Tibial artery (tissue), 4 donors: ENCODE results near the gene ZC3HAV1.

Experiments
- DNase-seq, 2 donors: peaks; one replicate each; pipeline ENCODE4 v3.0.0-alpha.2; 2019
- H3K27ac ChIP-seq, 2 donors: fragments of 200-600 bp; sonication (generic) in 1 of 2; 1 replicate in 1 of 2; 2 replicates in 1 of 2; pipeline ENCODE4 v1.5.1; 2018 to 2019; ENCODE audit warnings: mild to moderate bottlenecking in 1 of 2
- H3K27me3 ChIP-seq, 2 donors: fragments of 200-600 bp; sonication (generic) in 1 of 2; one replicate each; pipeline versions ENCODE4 v1.5.1 to v1.6.0; 2016 to 2019
- H3K36me3 ChIP-seq, 3 donors: fragments of 200-600 bp; sonication (generic) in 2 of 3; one replicate each; pipeline ENCODE4 v1.5.1; 2016 to 2019; ENCODE audit warnings: mild to moderate bottlenecking in 2 of 3
- H3K4me1 ChIP-seq, 4 donors: fragments of 200-600 bp; sonication (generic) in 2 of 4; 1 replicate in 3 of 4; 2 replicates in 1 of 4; pipeline ENCODE4 v1.5.1; 2016 to 2019
- H3K4me3 ChIP-seq, 2 donors: fragments of 200-600 bp; sonication (generic) in 1 of 2; 1 replicate in 1 of 2; 2 replicates in 1 of 2; pipeline ENCODE4 v1.5.1; 2018 to 2019; ENCODE audit warnings: mild to moderate bottlenecking in 2 of 2
- H3K9me3 ChIP-seq, 3 donors: fragments of 200-600 bp; sonication (generic) in 1 of 3; one replicate each; pipeline ENCODE4 v1.5.1; 2016 to 2019
- intact Hi-C: fragments of 100-400 bp; cut with DNase I; formaldehyde crosslinking; loops from one replicate; pipeline ENCODE4 v1.15.0; 2023; ENCODE audit warnings: low total_unique reads
- TF ChIP-seq, protein P1 (sequence below), 2 experiments: fragments of 200-600 bp in 1 of 2; fragments of 450-650 bp in 1 of 2; IDR thresholded peaks; one replicate each; pipeline ENCODE4 v1.5.1; 2017 to 2019; ENCODE audit warnings: antibody characterized with exemption in 2 of 2, mild to moderate bottlenecking in 1 of 2, moderate library complexity in 1 of 2

The ZC3HAV1 gene

DNA sequence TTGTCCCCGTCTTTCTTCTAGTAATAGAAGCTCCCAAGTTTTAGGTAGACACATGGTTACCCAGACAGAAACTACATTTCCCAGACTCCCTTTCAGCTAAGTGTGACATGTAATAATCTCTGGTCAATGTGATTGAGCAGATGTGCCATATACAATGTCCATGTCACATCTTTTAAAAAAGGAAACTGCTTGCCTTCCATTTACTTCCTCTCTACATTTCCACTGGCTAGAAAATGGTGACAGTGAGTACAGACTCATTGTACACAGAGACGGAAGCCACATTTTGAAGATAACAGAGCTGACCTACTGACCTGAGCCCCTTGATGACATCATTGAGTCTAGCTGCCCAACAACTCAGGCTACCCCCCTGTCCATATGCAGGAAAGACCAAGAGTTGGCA lies 21.3 kb downstream of the ZC3HAV1 start:
- Histone ChIP-seq H3K27ac (no peak overlapping the region), H3K36me3 (peaks cover 35 to 56% (median 50%) of the 10 kb centered on the region in 3 donors), H3K27me3 (no peaks in the 10 kb centered on the region), H3K4me1 (no peaks in the 10 kb centered on the region), H3K4me3 (no peak overlapping the region), H3K9me3 (no peaks in the 10 kb centered on the region)
- TF ChIP-seq, protein P1, sequence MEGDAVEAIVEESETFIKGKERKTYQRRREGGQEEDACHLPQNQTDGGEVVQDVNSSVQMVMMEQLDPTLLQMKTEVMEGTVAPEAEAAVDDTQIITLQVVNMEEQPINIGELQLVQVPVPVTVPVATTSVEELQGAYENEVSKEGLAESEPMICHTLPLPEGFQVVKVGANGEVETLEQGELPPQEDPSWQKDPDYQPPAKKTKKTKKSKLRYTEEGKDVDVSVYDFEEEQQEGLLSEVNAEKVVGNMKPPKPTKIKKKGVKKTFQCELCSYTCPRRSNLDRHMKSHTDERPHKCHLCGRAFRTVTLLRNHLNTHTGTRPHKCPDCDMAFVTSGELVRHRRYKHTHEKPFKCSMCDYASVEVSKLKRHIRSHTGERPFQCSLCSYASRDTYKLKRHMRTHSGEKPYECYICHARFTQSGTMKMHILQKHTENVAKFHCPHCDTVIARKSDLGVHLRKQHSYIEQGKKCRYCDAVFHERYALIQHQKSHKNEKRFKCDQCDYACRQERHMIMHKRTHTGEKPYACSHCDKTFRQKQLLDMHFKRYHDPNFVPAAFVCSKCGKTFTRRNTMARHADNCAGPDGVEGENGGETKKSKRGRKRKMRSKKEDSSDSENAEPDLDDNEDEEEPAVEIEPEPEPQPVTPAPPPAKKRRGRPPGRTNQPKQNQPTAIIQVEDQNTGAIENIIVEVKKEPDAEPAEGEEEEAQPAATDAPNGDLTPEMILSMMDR (IDR thresholded peaks at IDR 0.05), result no peak
- intact Hi-C loops, result no loop called here
- DNase-seq, result no peak

DNA sequence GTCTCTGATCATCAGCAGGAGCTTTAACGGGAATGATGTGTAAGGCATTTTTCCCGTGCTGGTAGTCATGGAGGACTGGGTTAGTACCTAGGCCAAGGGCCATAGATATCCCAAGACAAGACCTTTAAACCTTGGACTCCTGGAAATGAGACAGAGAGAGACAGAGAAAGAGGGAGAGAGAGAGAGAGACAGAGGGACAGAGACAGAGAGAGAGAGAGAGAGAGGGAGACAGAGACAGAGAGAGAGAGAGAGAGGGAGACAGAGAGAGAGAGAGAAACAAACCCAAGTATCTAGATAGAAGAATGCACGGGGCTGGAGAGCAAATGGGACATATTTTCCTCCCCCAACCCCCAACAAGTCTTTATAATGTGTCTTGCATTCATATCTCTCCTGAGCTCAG lies 22.3 kb downstream of the ZC3HAV1 start:
- no peaks in the 10 kb centered on the region for H3K27me3 ChIP-seq
- H3K9me3 ChIP-seq, result no peaks in the 10 kb centered on the region
- TF ChIP-seq, protein P1 (IDR thresholded peaks at IDR 0.05), result no peak
- H3K4me1 ChIP-seq, result no peaks in the 10 kb centered on the region
- DNase-seq, result no peak
- H3K27ac ChIP-seq, result no peak overlapping the region
- intact Hi-C loops, result no loop called here
- H3K4me3 ChIP-seq, result no peak overlapping the region
- peaks cover 43 to 66% (median 56%) of the 10 kb centered on the region in 3 donors for H3K36me3 ChIP-seq

DNA sequence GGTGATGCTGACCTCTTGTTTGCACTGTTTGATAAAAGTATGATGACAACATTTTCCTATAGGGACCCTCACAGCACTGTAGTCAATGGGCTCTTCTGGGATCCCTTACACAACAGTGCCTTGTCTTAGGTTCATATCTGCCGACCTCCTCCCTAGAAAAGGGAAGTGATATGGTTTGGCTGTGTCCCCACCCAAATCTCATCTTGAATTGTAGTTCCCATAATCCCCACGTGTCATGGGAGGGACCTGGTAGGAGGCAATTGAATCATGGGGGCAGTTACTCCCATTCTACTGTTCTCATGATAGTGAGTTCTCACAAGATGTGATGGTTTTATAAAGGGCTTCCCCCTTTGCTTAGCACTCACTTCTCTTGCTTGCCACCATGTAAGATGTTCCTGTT lies 23.1 kb downstream of the ZC3HAV1 start:
- no peaks in the 10 kb centered on the region for H3K4me1 ChIP-seq
- H3K27ac ChIP-seq, result no peak overlapping the region
- no peak overlapping the region for H3K4me3 ChIP-seq
- no peaks in the 10 kb centered on the region for H3K27me3 ChIP-seq
- intact Hi-C loops, result no loop called here
- peaks cover 49 to 72% (median 56%) of the 10 kb centered on the region in 3 donors for H3K36me3 ChIP-seq
- TF ChIP-seq, protein P1 (IDR thresholded peaks at IDR 0.05), result no peak
- H3K9me3 ChIP-seq, result no peaks in the 10 kb centered on the region
- no peak for DNase-seq

DNA sequence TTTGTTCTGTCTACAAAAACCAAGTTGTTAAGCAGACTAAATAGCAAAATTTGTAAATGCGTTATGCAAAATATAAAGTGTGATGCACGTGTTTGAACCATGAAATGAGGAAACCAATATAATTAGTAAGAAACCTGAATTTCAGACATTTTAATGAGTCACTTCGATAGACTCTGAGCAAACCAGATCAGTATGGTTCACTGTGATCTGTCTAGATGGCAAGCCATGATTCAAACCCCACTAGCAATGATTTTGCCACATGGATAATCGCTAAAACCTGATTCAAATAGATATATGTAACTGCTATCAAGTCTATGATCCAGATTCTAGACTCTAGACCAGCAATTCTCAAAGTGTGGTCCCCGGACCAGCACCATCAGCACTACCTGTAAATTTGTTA lies 24.8 kb downstream of the ZC3HAV1 start:
- no peaks in the 10 kb centered on the region for H3K27me3 ChIP-seq
- H3K36me3 ChIP-seq, result peaks cover 62 to 90% (median 71%) of the 10 kb centered on the region in 3 donors
- intact Hi-C loops, result no loop called here
- no peak overlapping the region for H3K4me3 ChIP-seq
- TF ChIP-seq, protein P1 (IDR thresholded peaks at IDR 0.05), result no peak
- H3K4me1 ChIP-seq, result no peaks in the 10 kb centered on the region
- H3K9me3 ChIP-seq, result no peaks in the 10 kb centered on the region
- H3K27ac ChIP-seq, result no peak overlapping the region
- DNase-seq, result no peak

DNA sequence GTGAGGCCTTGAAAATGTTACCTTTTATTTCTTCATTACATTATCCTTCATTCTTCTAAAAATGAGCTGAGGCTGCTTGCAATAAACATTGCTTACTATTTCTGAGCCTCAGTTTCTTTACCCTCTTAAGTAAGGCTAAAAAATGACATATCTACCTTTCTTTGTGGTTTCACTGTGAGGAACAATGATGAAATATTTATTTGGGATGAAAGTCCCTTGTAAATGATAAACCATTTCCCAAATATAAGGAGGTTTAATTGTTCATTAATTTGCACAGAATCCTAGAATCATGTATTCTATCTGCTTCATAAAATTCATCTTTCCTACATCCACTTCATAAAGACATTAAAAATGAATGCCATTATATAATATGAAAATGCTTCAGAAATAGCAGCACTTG lies 27.9 kb downstream of the ZC3HAV1 start:
- H3K9me3 ChIP-seq, result no peaks in the 10 kb centered on the region
- no peaks in the 10 kb centered on the region for H3K4me1 ChIP-seq
- H3K27me3 ChIP-seq, result no peaks in the 10 kb centered on the region
- peaks cover 72 to 98% (median 72%) of the 10 kb centered on the region in 3 donors for H3K36me3 ChIP-seq
- TF ChIP-seq, protein P1 (IDR thresholded peaks at IDR 0.05), result no peak
- H3K4me3 ChIP-seq, result no peak overlapping the region
- DNase-seq, result no peak
- H3K27ac ChIP-seq, result no peak overlapping the region
- intact Hi-C loops, result no loop called here

DNA sequence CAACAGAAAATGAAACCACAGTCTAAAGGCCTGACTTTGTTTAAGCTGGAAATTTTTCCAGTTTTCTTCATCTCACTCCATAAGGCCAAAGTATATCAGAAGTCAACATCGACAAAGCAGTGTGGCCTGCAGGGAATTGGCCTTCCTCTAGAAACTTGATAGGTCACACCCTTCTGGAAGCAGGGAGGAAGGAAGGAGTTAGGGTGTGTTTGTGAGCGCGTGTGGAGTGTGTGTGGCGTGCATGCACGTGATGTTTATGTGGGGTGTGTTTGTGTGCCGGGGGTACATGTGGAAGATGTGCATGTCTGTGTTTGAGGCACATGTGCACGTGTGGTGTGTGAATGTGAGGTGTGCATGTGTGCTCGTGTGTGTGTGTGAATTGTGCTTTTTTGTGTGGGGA lies 28.6 kb downstream of the ZC3HAV1 start:
- TF ChIP-seq, protein P1 (IDR thresholded peaks at IDR 0.05), result no peak
- DNase-seq, result no peak
- H3K36me3 ChIP-seq, result peaks cover 70 to 98% (median 72%) of the 10 kb centered on the region in 3 donors
- H3K4me3 ChIP-seq, result no peak overlapping the region
- H3K9me3 ChIP-seq, result no peaks in the 10 kb centered on the region
- H3K27ac ChIP-seq, result no peak overlapping the region
- no peaks in the 10 kb centered on the region for H3K27me3 ChIP-seq
- intact Hi-C loops, result no loop called here
- H3K4me1 ChIP-seq, result no peaks in the 10 kb centered on the region
